Fibroblast of lung (primary cell): Measurements from ENCODE around the gene ZNF106.

ENCODE experiments used
- CTCF ChIP-seq, 2 donors: IDR thresholded peaks in 1 of 2; conservative IDR thresholded peaks in 1 of 2; 1 replicate in 1 of 2; 2 replicates in 1 of 2; pipeline ENCODE4 v1.5.1; 2011 to 2012; ENCODE audit warnings: low read length in 2 of 2, control low read depth in 1 of 2, inconsistent platforms in 1 of 2, low read depth in 1 of 2, mild to moderate bottlenecking in 1 of 2
- EZH2 ChIP-seq: IDR thresholded peaks from 2 replicates; pipeline ENCODE4 v1.5.1; 2012; ENCODE audit warnings: low read length, control low read depth, mild to moderate bottlenecking; ENCODE audit errors: missing control alignments

- TF ChIP-seq CTCF (conservative IDR thresholded peaks at IDR 0.05 in 1 of 2, IDR thresholded peaks at IDR 0.05 in 1 of 2; ENCODE audit: low read depth in 1 of 2, low read length in 2 of 2) = peak in 1 of 2 donors; percentile 2
- TF ChIP-seq EZH2 = no peak
These were observed 119.8 kb downstream of the ZNF106 start for GRCh38 chr15:42371096-42371495.
